HG03521 (cell line): ENCODE data around the gene STK38.

ENCODE experiments used
- ATAC-seq: cut with Tn5 transposase; IDR thresholded peaks from one replicate; pipeline ENCODE4 v1.9.1; 2021; ENCODE audit warnings: mild to moderate bottlenecking, moderate library complexity; ENCODE audit not compliant: unreplicated experiment

Gene STK38

GRCh38 chr6:36524871-36525270, 22.4 kb downstream of the STK38 start:
- ATAC-seq, result no peak

- no peak for ATAC-seq
Measured at GRCh38 chr6:36523936-36524499, 23.3 kb downstream of the STK38 start.

- ATAC-seq, result no peak
Measured at GRCh38 chr6:36523451-36523850, 23.8 kb downstream of the STK38 start.

- no peak for ATAC-seq
Measured at GRCh38 chr6:36519352-36519751, 27.9 kb downstream of the STK38 start.

GRCh38 chr6:36517408-36517807, 29.9 kb downstream of the STK38 start:
- ATAC-seq, result no peak

- ATAC-seq, result no peak
Measured at GRCh38 chr6:36516988-36517387, 30.3 kb downstream of the STK38 start.

GRCh38 chr6:36516559-36516958, 30.7 kb downstream of the STK38 start:
- ATAC-seq, result no peak

GRCh38 chr6:36515844-36516243, 31.4 kb downstream of the STK38 start:
- no peak for ATAC-seq

GRCh38 chr6:36514554-36515456, 32.5 kb downstream of the STK38 start:
- no peak for ATAC-seq

GRCh38 chr6:36510365-36510764, 36.9 kb downstream of the STK38 start:
- no peak for ATAC-seq

- no peak for ATAC-seq
Measured at GRCh38 chr6:36508532-36508931, 38.7 kb downstream of the STK38 start.

GRCh38 chr6:36506611-36507010, 40.7 kb downstream of the STK38 start:
- no peak for ATAC-seq

- ATAC-seq, result no peak
Measured at GRCh38 chr6:36505744-36506534, 41.3 kb downstream of the STK38 start.

GRCh38 chr6:36504982-36505381, 42.3 kb downstream of the STK38 start:
- ATAC-seq, result no peak

- no peak for ATAC-seq
Measured at GRCh38 chr6:36504181-36504580, 43.1 kb downstream of the STK38 start.

GRCh38 chr6:36501686-36502085, 45.6 kb downstream of the STK38 start:
- no peak for ATAC-seq

GRCh38 chr6:36499918-36500317, 47.4 kb downstream of the STK38 start:
- no peak for ATAC-seq

- ATAC-seq, result no peak
Measured at GRCh38 chr6:36495086-36495485, 52.2 kb downstream of the STK38 start.

- ATAC-seq, result no peak
Measured at GRCh38 chr6:36493859-36494258, 53.4 kb downstream of the STK38 start.

GRCh38 chr6:36493319-36493718, 54.0 kb downstream of the STK38 start:
- ATAC-seq, result no peak

- ATAC-seq, result no peak
Measured at GRCh38 chr6:36492621-36493020, 54.7 kb downstream of the STK38 start.

- no peak for ATAC-seq
Measured at GRCh38 chr6:36492092-36492491, 55.2 kb downstream of the STK38 start.
